IMR-90 (cell line): ENCODE measurements around the gene CCR9.

Experiments
- BHLHE40 ChIP-seq: fragments of 150-350 bp; IDR thresholded peaks from 2 replicates; pipeline ENCODE4 v1.6.1; 2016; ENCODE audit warnings: mild to moderate bottlenecking, low read depth, low read length
- MAFK ChIP-seq: IDR thresholded peaks from 2 replicates; pipeline ENCODE4 v1.6.1; 2012; ENCODE audit warnings: low read depth, low read length, improper control_type of control experiment
- MAZ ChIP-seq: IDR thresholded peaks from 2 replicates; pipeline ENCODE4 v1.6.1; 2012; ENCODE audit warnings: low read depth, mild to moderate bottlenecking, low read length, improper control_type of control experiment, moderate library complexity, borderline replicate concordance
- POLR2A ChIP-seq: IDR thresholded peaks from 2 replicates; pipeline ENCODE4 v1.6.1; 2012; ENCODE audit warnings: mild to moderate bottlenecking, low read depth, low read length
- RAD21 ChIP-seq: IDR thresholded peaks from 2 replicates; pipeline ENCODE4 v1.6.1; 2012; ENCODE audit warnings: low read length, improper control_type of control experiment
- RFX5 ChIP-seq: IDR thresholded peaks from 2 replicates; pipeline ENCODE4 v1.8.0; 2012; ENCODE audit warnings: low read depth, mild to moderate bottlenecking, low read length, moderate library complexity
- SMC3 ChIP-seq: fragments of 150-350 bp; IDR thresholded peaks from 2 replicates; pipeline ENCODE4 v1.6.1; 2016; ENCODE audit warnings: low read depth, mild to moderate bottlenecking, antibody characterized with exemption, low read length, moderate library complexity
- TF ChIP-seq, protein P1 (sequence below): conservative IDR thresholded peaks from 2 replicates; pipeline ENCODE4 v1.5.1; 2012; ENCODE audit warnings: mild to moderate bottlenecking, low read depth, low read length, improper control_type of control experiment
- TF ChIP-seq, protein P2 (sequence below): fragments of 150-350 bp; IDR thresholded peaks from 2 replicates; pipeline ENCODE4 v1.6.1; 2016; ENCODE audit warnings: low read depth, mild to moderate bottlenecking, low read length, moderate library complexity, borderline replicate concordance
- TF ChIP-seq, protein P3 (sequence below): fragments of 150-350 bp; IDR thresholded peaks from 2 replicates; pipeline ENCODE4 v1.6.1; 2017; ENCODE audit warnings: mild to moderate bottlenecking, antibody characterized with exemption, low read length, low read depth

DNA sequence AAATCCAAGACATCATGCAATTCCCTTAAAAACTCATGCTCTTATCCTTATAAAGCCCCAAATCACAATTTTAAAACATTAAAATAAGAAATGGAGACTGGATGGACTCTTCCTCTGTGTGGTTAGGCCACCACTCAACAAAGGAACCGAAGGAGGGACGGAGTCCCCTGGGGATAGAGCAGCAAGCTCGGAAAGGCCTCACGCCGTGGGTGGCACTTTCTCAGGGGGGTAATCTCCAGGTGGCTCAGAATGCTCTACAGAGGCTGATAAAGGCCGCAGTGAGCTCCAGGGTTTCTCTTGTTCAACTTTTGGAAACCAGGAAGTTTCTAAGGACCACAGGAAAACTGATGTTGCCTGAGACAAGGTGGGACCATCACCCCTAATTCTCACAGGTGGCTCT is 23.2 kb downstream of the CCR9 start:
- TF ChIP-seq POLR2A (no peak), MAFK (no peak), RFX5 (no peak), BHLHE40 (no peak), RAD21 (no peak), SMC3 (no peak), MAZ (no peak)
- TF ChIP-seq, protein P1, sequence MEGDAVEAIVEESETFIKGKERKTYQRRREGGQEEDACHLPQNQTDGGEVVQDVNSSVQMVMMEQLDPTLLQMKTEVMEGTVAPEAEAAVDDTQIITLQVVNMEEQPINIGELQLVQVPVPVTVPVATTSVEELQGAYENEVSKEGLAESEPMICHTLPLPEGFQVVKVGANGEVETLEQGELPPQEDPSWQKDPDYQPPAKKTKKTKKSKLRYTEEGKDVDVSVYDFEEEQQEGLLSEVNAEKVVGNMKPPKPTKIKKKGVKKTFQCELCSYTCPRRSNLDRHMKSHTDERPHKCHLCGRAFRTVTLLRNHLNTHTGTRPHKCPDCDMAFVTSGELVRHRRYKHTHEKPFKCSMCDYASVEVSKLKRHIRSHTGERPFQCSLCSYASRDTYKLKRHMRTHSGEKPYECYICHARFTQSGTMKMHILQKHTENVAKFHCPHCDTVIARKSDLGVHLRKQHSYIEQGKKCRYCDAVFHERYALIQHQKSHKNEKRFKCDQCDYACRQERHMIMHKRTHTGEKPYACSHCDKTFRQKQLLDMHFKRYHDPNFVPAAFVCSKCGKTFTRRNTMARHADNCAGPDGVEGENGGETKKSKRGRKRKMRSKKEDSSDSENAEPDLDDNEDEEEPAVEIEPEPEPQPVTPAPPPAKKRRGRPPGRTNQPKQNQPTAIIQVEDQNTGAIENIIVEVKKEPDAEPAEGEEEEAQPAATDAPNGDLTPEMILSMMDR: no peak
- TF ChIP-seq, protein P2, sequence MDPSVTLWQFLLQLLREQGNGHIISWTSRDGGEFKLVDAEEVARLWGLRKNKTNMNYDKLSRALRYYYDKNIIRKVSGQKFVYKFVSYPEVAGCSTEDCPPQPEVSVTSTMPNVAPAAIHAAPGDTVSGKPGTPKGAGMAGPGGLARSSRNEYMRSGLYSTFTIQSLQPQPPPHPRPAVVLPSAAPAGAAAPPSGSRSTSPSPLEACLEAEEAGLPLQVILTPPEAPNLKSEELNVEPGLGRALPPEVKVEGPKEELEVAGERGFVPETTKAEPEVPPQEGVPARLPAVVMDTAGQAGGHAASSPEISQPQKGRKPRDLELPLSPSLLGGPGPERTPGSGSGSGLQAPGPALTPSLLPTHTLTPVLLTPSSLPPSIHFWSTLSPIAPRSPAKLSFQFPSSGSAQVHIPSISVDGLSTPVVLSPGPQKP: no peak
- TF ChIP-seq, protein P3, sequence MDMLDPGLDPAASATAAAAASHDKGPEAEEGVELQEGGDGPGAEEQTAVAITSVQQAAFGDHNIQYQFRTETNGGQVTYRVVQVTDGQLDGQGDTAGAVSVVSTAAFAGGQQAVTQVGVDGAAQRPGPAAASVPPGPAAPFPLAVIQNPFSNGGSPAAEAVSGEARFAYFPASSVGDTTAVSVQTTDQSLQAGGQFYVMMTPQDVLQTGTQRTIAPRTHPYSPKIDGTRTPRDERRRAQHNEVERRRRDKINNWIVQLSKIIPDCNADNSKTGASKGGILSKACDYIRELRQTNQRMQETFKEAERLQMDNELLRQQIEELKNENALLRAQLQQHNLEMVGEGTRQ: no peak
